ENCODE measurements around the gene PLD1.

GRCh38 chr3:171666516-171666915 lies 143.8 kb downstream of the PLD1 start:
- TF ChIP-seq CTCF (IDR thresholded peaks at IDR 0.05) (no peak), EP300 (IDR thresholded peaks at IDR 0.05) (no peak), POLR2A (IDR thresholded peaks at IDR 0.05) (no peak)
